ENCODE results near the gene IL24. TPM values are rescaled to one million over a fixed set of nuclear protein-coding genes. Genes with fewer than 3 reads are reported as not detected.

Gene IL24
- total RNA-seq, 4 donors from 2014 or later: not detected

- Histone ChIP-seq H3K4me3 (no peak overlapping the region), H3K4me1 (peaks cover 0 to 11% (median 6%) of the 10 kb centered on the region in 3 donors), H3K9me3 (no peaks in the 10 kb centered on the region), H3K36me3 (no peaks in the 10 kb centered on the region), H3K27ac (no peak overlapping the region), H3K27me3 (peaks cover 0 to 6% (median 0%) of the 10 kb centered on the region in 4 donors)
- intact Hi-C loops (cut with DNase I): no loop called here
- TF ChIP-seq, protein P1, sequence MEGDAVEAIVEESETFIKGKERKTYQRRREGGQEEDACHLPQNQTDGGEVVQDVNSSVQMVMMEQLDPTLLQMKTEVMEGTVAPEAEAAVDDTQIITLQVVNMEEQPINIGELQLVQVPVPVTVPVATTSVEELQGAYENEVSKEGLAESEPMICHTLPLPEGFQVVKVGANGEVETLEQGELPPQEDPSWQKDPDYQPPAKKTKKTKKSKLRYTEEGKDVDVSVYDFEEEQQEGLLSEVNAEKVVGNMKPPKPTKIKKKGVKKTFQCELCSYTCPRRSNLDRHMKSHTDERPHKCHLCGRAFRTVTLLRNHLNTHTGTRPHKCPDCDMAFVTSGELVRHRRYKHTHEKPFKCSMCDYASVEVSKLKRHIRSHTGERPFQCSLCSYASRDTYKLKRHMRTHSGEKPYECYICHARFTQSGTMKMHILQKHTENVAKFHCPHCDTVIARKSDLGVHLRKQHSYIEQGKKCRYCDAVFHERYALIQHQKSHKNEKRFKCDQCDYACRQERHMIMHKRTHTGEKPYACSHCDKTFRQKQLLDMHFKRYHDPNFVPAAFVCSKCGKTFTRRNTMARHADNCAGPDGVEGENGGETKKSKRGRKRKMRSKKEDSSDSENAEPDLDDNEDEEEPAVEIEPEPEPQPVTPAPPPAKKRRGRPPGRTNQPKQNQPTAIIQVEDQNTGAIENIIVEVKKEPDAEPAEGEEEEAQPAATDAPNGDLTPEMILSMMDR (IDR thresholded peaks at IDR 0.05): no peak
- TF ChIP-seq POLR2A (IDR thresholded peaks at IDR 0.05): no peak
- no peak for DNase-seq
These were observed 29.5 kb upstream of the IL24 start for GRCh38 chr1:206867716-206868115.

DNA sequence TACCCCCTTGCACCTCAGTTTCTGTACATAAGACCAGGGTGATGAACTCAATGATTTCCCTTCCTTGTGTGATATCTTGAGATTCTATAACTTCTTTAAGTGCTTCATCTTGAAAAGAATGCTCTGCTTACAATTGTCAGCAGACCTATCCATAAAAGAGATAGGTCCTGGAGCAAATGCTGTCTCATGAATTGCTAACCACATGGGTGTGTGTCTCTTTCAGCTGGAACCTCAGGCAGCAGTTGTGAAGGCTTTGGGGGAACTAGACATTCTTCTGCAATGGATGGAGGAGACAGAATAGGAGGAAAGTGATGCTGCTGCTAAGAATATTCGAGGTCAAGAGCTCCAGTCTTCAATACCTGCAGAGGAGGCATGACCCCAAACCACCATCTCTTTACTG, 29.0 kb upstream of the IL24 start:
- H3K27me3 ChIP-seq: peaks cover 0 to 1% (median 0%) of the 10 kb centered on the region in 4 donors
- no peak for DNase-seq
- TF ChIP-seq, protein P1 (IDR thresholded peaks at IDR 0.05): no peak
- no peak for TF ChIP-seq POLR2A (IDR thresholded peaks at IDR 0.05)
- H3K4me1 ChIP-seq: peaks cover 3 to 16% (median 6%) of the 10 kb centered on the region in 3 donors
- no peaks in the 10 kb centered on the region for H3K9me3 ChIP-seq
- no peaks in the 10 kb centered on the region for H3K36me3 ChIP-seq
- intact Hi-C loops (cut with DNase I): no loop called here
- 57 to 65% methylated on average over 1 of the region's 1 CpG for WGBS, 2 donors
- no peak overlapping the region for H3K4me3 ChIP-seq
- H3K27ac ChIP-seq: no peak overlapping the region

DNA sequence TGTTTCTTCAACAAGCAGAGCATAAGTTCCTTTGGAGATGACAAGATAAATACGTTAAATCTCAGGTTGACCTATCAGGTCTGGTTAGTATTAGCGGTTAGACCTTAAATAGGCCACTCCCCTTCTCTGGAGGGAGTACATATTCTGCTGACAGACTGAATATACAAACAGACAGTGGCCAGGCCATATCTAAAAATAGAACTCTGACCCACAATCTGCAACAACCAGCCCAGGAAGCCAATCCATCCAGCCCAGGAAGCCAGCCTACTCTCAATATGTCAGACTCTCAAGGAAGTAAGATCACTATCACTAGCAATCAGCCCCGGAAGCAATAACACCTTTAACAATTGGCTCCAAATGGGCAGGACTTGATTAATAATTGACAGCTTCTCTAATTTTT, 25.1 kb upstream of the IL24 start:
- H3K9me3 ChIP-seq: peaks cover 0 to 11% (median 0%) of the 10 kb centered on the region in 3 donors
- H3K4me3 ChIP-seq: no peak overlapping the region
- no peak overlapping the region for H3K27ac ChIP-seq
- H3K27me3 ChIP-seq: no peaks in the 10 kb centered on the region
- no peak for DNase-seq
- TF ChIP-seq, protein P1 (IDR thresholded peaks at IDR 0.05): no peak
- TF ChIP-seq POLR2A (IDR thresholded peaks at IDR 0.05): no peak
- intact Hi-C loops (cut with DNase I): no loop called here
- 75 to 77% methylated on average over 3 of the region's 3 CpGs for WGBS, 2 donors
- H3K36me3 ChIP-seq: no peaks in the 10 kb centered on the region
- H3K4me1 ChIP-seq: peaks cover 4 to 16% (median 4%) of the 10 kb centered on the region in 3 donors

GRCh38 chr1:206873603-206874188, 23.5 kb upstream of the IL24 start:
- H3K27me3 ChIP-seq: no peaks in the 10 kb centered on the region
- H3K36me3 ChIP-seq: no peaks in the 10 kb centered on the region
- H3K4me1 ChIP-seq: peaks cover 4 to 16% (median 4%) of the 10 kb centered on the region in 3 donors
- DNase-seq: no peak
- H3K9me3 ChIP-seq: peaks cover 0 to 23% (median 8%) of the 10 kb centered on the region in 3 donors
- TF ChIP-seq, protein P1 (IDR thresholded peaks at IDR 0.05): no peak
- TF ChIP-seq POLR2A (IDR thresholded peaks at IDR 0.05): no peak
- intact Hi-C loops (cut with DNase I): no loop called here
- WGBS, 2 donors: 27 to 30% methylated on average over 3 of the region's 3 CpGs
- no peak overlapping the region for H3K4me3 ChIP-seq
- H3K27ac ChIP-seq: peak overlapping the region in 1 of 4 donors; percentile 23

DNA sequence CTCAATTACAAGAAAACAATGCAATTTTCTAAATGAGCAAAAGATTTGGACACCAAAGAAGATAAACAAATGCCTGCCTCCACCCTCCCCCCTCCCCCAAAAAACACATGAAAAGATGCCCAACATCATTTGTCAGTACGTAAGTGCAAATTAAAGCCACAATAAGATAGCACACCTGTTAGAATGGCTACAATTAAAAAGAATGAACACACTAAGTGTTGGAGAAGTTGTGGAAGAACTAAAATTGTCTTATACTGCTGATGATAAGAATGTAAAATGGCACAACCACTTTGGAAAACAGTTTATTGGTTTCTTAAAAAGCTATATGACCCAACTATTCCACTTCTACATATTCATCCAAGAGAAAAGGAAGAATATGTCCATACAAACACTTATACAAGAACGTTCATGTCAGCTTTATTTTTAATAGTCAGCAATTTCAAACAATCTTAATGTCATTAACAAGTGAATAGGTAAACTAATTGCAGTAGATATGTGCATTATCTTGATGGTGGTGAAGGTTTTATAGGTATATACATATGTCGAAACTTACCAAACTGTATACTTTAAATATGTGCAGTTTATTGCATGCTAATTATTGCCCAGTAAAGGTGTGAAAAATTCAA, 21.4 kb upstream of the IL24 start:
- Histone ChIP-seq H3K27ac (no peak overlapping the region), H3K27me3 (no peaks in the 10 kb centered on the region), H3K36me3 (no peaks in the 10 kb centered on the region), H3K9me3 (peaks cover 0 to 30% (median 9%) of the 10 kb centered on the region in 3 donors), H3K4me3 (no peak overlapping the region), H3K4me1 (peaks cover 4 to 16% (median 4%) of the 10 kb centered on the region in 3 donors)
- WGBS, 2 donors: 77 to 86% methylated on average over 3 of the region's 3 CpGs
- DNase-seq: no peak
- intact Hi-C loops (cut with DNase I): no loop called here
- no peak for TF ChIP-seq POLR2A (IDR thresholded peaks at IDR 0.05)
- TF ChIP-seq, protein P1 (IDR thresholded peaks at IDR 0.05): no peak
